SK-N-SH treated with all-trans-retinoic acid at 6 μM for 48 hours (cell line): Measurements from ENCODE around the gene SUGT1.

Experiments
- ATAC-seq: fragments of 200-7000 bp; cut with Tn5 transposase; 3 replicates; pipeline ENCODE4 v1.9.1; 2020; ENCODE audit warnings: mild to moderate bottlenecking, moderate library complexity
- BACH2 ChIP-seq: fragments of 250-450 bp; sonication (Bioruptor Pico); IDR thresholded peaks from 2 replicates; pipeline ENCODE4 v1.9.0; 2021; ENCODE audit warnings: mild to moderate bottlenecking, borderline replicate concordance
- CSDC2 ChIP-seq: fragments of 250-450 bp; sonication (Bioruptor Pico); IDR thresholded peaks from 2 replicates; pipeline ENCODE4 v1.5.0; 2020; ENCODE audit warnings: mild to moderate bottlenecking, moderate library complexity
- ESRRG ChIP-seq: fragments of 250-450 bp; sonication (Bioruptor Pico); IDR thresholded peaks from 2 replicates; pipeline ENCODE4 v1.6.1; 2021; ENCODE audit warnings: mild to moderate bottlenecking
- GLIS3 ChIP-seq: fragments of 250-450 bp; sonication (Bioruptor Pico); IDR thresholded peaks from 2 replicates; pipeline ENCODE4 v1.5.0; 2020; ENCODE audit warnings: mild to moderate bottlenecking, moderate library complexity
- ISL1 ChIP-seq: fragments of 250-450 bp; sonication (Bioruptor Pico); IDR thresholded peaks from 2 replicates; pipeline ENCODE4 v2.1.2; 2022; ENCODE audit warnings: mild to moderate bottlenecking, moderate library complexity
- OSR1 ChIP-seq: fragments of 250-450 bp; sonication (Bioruptor Pico); IDR thresholded peaks from 2 replicates; pipeline ENCODE4 v1.8.0; 2022; ENCODE audit warnings: moderate library complexity, mild to moderate bottlenecking, inconsistent platforms
- PPARA ChIP-seq: fragments of 250-450 bp; sonication (Bioruptor Pico); IDR thresholded peaks from 2 replicates; pipeline ENCODE4 v1.5.0; 2020; ENCODE audit warnings: mild to moderate bottlenecking, borderline replicate concordance
- RARB ChIP-seq: fragments of 250-450 bp; sonication (Bioruptor Pico); IDR thresholded peaks from 2 replicates; pipeline ENCODE4 v1.8.0; 2021; ENCODE audit warnings: mild to moderate bottlenecking, moderate library complexity
- TCF4 ChIP-seq: fragments of 250-450 bp; sonication (Bioruptor Pico); IDR thresholded peaks from 2 replicates; pipeline ENCODE4 v1.8.0; 2021; ENCODE audit warnings: mild to moderate bottlenecking, moderate library complexity, borderline replicate concordance
- TOX ChIP-seq: fragments of 250-450 bp; sonication (Bioruptor Pico); IDR thresholded peaks from 2 replicates; pipeline ENCODE4 v1.8.0; 2021; ENCODE audit warnings: mild to moderate bottlenecking, moderate library complexity, borderline replicate concordance
- ZC3H10 ChIP-seq: fragments of 250-450 bp; sonication (Bioruptor Pico); IDR thresholded peaks from 2 replicates; pipeline ENCODE4 v1.5.1; 2021; ENCODE audit warnings: mild to moderate bottlenecking, moderate library complexity
- ZFP3 ChIP-seq: fragments of 250-450 bp; sonication (Bioruptor Pico); IDR thresholded peaks from 2 replicates; pipeline ENCODE4 v1.5.0; 2020; ENCODE audit warnings: mild to moderate bottlenecking, moderate library complexity
- ZFP30 ChIP-seq: fragments of 450-650 bp; formaldehyde crosslinking; IDR thresholded peaks from 2 replicates; pipeline ENCODE4 v1.5.0; 2022; ENCODE audit warnings: mild to moderate bottlenecking, moderate library complexity
- ZNF565 ChIP-seq: fragments of 450-650 bp; formaldehyde crosslinking; conservative IDR thresholded peaks from 2 replicates; pipeline ENCODE4 v1.5.0; 2020; ENCODE audit warnings: low read depth, mild to moderate bottlenecking, moderate library complexity
- ZNF70 ChIP-seq: fragments of 450-650 bp; formaldehyde crosslinking; IDR thresholded peaks from 2 replicates; pipeline ENCODE4 v1.5.0; 2020; ENCODE audit warnings: mild to moderate bottlenecking, moderate library complexity
- ZNF8 ChIP-seq: fragments of 450-650 bp; formaldehyde crosslinking; IDR thresholded peaks from 2 replicates; pipeline ENCODE4 v1.5.0; 2020; ENCODE audit warnings: mild to moderate bottlenecking, moderate library complexity
- TF ChIP-seq, protein P1 (sequence below): fragments of 250-450 bp; sonication (Bioruptor Pico); IDR thresholded peaks from 2 replicates; pipeline ENCODE4 v1.5.0; 2020; ENCODE audit warnings: mild to moderate bottlenecking, moderate library complexity
- TF ChIP-seq, protein P2 (sequence below): fragments of 250-450 bp; sonication (Bioruptor Pico); IDR thresholded peaks from 2 replicates; pipeline ENCODE4 v1.5.1; 2020; ENCODE audit warnings: low read depth, mild to moderate bottlenecking, moderate library complexity
- TF ChIP-seq, protein P3 (sequence below): fragments of 250-450 bp; sonication (Bioruptor Pico); IDR thresholded peaks from 2 replicates; pipeline ENCODE4 v1.8.0; 2021; ENCODE audit warnings: low read depth, mild to moderate bottlenecking, moderate library complexity, borderline replicate concordance
- TF ChIP-seq, protein P4 (sequence below): fragments of 250-450 bp; sonication (Bioruptor Pico); IDR thresholded peaks from 2 replicates; pipeline ENCODE4 v1.8.0; 2020; ENCODE audit warnings: mild to moderate bottlenecking, moderate library complexity, borderline replicate concordance
- TF ChIP-seq, protein P5 (sequence below): fragments of 250-450 bp; sonication (Bioruptor Pico); IDR thresholded peaks from 2 replicates; pipeline ENCODE4 v1.5.1; 2021; ENCODE audit warnings: mild to moderate bottlenecking, moderate library complexity

The SUGT1 gene

DNA sequence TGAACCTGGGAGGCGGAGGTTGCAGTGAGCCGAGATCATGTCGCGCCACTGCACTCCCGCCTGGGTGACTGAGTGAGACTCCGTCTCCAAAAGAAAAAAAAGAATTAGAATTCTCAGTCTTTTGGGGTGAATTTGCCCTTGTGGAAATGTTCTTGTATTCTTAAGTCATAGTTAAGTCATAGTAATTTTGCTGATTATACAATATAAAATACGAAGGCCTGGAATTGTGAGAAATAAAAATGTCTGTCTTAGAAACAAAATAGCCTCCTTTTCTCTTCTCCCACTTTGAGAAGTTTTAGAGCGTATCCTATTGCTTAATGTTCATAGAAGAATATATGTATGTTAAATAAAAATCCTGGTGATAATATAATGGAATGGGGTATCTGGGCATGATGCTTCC, 18.1 kb downstream of the SUGT1 start:
- ATAC-seq = no peak
- TF ChIP-seq, protein P1, sequence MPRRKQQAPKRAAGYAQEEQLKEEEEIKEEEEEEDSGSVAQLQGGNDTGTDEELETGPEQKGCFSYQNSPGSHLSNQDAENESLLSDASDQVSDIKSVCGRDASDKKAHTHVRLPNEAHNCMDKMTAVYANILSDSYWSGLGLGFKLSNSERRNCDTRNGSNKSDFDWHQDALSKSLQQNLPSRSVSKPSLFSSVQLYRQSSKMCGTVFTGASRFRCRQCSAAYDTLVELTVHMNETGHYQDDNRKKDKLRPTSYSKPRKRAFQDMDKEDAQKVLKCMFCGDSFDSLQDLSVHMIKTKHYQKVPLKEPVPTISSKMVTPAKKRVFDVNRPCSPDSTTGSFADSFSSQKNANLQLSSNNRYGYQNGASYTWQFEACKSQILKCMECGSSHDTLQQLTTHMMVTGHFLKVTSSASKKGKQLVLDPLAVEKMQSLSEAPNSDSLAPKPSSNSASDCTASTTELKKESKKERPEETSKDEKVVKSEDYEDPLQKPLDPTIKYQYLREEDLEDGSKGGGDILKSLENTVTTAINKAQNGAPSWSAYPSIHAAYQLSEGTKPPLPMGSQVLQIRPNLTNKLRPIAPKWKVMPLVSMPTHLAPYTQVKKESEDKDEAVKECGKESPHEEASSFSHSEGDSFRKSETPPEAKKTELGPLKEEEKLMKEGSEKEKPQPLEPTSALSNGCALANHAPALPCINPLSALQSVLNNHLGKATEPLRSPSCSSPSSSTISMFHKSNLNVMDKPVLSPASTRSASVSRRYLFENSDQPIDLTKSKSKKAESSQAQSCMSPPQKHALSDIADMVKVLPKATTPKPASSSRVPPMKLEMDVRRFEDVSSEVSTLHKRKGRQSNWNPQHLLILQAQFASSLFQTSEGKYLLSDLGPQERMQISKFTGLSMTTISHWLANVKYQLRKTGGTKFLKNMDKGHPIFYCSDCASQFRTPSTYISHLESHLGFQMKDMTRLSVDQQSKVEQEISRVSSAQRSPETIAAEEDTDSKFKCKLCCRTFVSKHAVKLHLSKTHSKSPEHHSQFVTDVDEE (CRISPR knock-in tag) = no peak
- TF ChIP-seq, protein P2, sequence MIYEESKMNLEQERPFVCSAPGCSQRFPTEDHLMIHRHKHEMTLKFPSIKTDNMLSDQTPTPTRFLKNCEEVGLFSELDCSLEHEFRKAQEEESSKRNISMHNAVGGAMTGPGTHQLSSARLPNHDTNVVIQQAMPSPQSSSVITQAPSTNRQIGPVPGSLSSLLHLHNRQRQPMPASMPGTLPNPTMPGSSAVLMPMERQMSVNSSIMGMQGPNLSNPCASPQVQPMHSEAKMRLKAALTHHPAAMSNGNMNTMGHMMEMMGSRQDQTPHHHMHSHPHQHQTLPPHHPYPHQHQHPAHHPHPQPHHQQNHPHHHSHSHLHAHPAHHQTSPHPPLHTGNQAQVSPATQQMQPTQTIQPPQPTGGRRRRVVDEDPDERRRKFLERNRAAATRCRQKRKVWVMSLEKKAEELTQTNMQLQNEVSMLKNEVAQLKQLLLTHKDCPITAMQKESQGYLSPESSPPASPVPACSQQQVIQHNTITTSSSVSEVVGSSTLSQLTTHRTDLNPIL (CRISPR knock-in tag) = no peak
- TF ChIP-seq PPARA (no peak), GLIS3 (CRISPR knock-in tag) (no peak), ZNF565 (no peak), ZNF70 (CRISPR knock-in tag) (no peak), OSR1 (no peak), RARB (no peak), TOX (no peak), ESRRG (CRISPR knock-in tag) (no peak), ISL1 (CRISPR knock-in tag) (no peak), ZNF8 (CRISPR knock-in tag) (no peak), ZC3H10 (CRISPR knock-in tag) (no peak), ZFP30 (no peak), ZFP3 (CRISPR knock-in tag) (no peak), CSDC2 (no peak), TCF4 (CRISPR knock-in tag) (no peak)
- TF ChIP-seq, protein P3, sequence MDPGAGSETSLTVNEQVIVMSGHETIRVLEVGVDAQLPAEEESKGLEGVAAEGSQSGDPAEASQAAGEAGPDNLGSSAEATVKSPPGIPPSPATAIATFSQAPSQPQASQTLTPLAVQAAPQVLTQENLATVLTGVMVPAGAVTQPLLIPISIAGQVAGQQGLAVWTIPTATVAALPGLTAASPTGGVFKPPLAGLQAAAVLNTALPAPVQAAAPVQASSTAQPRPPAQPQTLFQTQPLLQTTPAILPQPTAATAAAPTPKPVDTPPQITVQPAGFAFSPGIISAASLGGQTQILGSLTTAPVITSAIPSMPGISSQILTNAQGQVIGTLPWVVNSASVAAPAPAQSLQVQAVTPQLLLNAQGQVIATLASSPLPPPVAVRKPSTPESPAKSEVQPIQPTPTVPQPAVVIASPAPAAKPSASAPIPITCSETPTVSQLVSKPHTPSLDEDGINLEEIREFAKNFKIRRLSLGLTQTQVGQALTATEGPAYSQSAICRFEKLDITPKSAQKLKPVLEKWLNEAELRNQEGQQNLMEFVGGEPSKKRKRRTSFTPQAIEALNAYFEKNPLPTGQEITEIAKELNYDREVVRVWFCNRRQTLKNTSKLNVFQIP (CRISPR knock-in tag) = no peak
- TF ChIP-seq, protein P4, sequence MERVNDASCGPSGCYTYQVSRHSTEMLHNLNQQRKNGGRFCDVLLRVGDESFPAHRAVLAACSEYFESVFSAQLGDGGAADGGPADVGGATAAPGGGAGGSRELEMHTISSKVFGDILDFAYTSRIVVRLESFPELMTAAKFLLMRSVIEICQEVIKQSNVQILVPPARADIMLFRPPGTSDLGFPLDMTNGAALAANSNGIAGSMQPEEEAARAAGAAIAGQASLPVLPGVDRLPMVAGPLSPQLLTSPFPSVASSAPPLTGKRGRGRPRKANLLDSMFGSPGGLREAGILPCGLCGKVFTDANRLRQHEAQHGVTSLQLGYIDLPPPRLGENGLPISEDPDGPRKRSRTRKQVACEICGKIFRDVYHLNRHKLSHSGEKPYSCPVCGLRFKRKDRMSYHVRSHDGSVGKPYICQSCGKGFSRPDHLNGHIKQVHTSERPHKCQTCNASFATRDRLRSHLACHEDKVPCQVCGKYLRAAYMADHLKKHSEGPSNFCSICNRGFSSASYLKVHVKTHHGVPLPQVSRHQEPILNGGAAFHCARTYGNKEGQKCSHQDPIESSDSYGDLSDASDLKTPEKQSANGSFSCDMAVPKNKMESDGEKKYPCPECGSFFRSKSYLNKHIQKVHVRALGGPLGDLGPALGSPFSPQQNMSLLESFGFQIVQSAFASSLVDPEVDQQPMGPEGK = no peak
- TF ChIP-seq, protein P5, sequence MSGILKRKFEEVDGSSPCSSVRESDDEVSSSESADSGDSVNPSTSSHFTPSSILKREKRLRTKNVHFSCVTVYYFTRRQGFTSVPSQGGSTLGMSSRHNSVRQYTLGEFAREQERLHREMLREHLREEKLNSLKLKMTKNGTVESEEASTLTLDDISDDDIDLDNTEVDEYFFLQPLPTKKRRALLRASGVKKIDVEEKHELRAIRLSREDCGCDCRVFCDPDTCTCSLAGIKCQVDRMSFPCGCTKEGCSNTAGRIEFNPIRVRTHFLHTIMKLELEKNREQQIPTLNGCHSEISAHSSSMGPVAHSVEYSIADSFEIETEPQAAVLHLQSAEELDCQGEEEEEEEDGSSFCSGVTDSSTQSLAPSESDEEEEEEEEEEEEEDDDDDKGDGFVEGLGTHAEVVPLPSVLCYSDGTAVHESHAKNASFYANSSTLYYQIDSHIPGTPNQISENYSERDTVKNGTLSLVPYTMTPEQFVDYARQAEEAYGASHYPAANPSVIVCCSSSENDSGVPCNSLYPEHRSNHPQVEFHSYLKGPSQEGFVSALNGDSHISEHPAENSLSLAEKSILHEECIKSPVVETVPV (CRISPR knock-in tag) = no peak

DNA sequence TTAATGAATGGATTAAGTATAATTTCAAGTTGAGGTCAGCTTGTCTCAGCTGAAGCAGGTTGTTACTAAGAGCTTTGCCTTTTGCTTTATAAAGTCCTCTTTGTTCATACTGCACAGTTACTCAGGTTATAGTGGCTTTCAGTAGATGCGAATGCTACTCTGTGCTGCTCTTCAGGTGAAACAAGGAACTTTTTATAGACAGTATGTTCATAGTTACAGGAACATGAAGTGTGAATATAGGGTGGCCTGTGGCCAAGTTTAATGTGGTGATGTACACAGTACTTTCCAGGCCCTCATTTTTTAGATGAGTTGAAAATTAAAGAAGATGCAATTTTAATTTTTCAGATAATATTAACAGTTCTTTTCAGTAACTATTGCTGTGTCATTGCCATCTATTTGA, 20.8 kb downstream of the SUGT1 start:
- no peak for TF ChIP-seq CSDC2
- TF ChIP-seq, protein P1 (CRISPR knock-in tag) = no peak
- no peak for TF ChIP-seq TCF4 (CRISPR knock-in tag)
- no peak for TF ChIP-seq ZFP30
- TF ChIP-seq BACH2 = no peak
- no peak for TF ChIP-seq ZNF70 (CRISPR knock-in tag)
- TF ChIP-seq, protein P3 (CRISPR knock-in tag) = no peak
- TF ChIP-seq ZNF565 = no peak
- TF ChIP-seq ZNF8 (CRISPR knock-in tag) = no peak
- TF ChIP-seq ZFP3 (CRISPR knock-in tag) = no peak
- no peak for TF ChIP-seq GLIS3 (CRISPR knock-in tag)
- no peak for TF ChIP-seq ZC3H10 (CRISPR knock-in tag)
- TF ChIP-seq, protein P5 (CRISPR knock-in tag) = no peak
- no peak for ATAC-seq
